ENCODE results near the gene TMEM178B. TPM values are rescaled to one million over a fixed set of nuclear protein-coding genes. Genes with fewer than 3 reads are reported as not detected.
"Not testable (repeated sequence)": the region's sequence is repeated elsewhere in the genome, so short reads cannot be mapped to it uniquely, and the experiment has no call there.

TMEM178B gene
- total and polyA plus RNA-seq, 2 of the 13 experiments (the other 11 are each of a cell fraction or from before 2014, with no cell fraction given): 0.01 to 0.02 TPM

DNA sequence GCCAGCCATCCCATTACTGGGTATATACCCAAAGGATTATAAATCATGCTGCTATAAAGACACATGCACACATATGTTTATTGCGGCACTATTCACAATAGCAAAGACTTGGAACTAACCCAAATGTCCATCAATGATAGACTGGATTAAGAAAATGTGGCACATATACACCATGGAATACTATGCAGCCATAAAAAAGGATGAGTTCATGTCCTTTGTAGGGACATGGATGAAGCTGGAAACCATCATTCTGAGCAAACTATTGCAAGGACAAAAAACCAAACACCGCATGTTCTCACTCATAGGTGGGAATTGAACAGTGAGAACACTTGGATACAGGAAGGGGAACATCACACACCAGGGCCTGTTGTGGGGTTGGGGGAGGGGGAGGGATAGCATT is 15.6 kb downstream of the TMEM178B start:
- H4K20me1 ChIP-seq (ENCODE audit: insufficient read depth, low read length); CTCF ChIA-PET (ENCODE audit: low intra/inter-chr PET ratio, low total read pairs); H3K27ac ChIP-seq (ENCODE audit: extremely low read length, insufficient read depth, low read length); H3K9me3 ChIP-seq (ENCODE audit: low read length); POLR2A ChIA-PET; BruUV-seq (replicated peaks); FAIRE-seq; H2AFZ ChIP-seq (ENCODE audit: low read length); H3K36me3 ChIP-seq (replicated peaks in 1 of 2; ENCODE audit: control insufficient read depth in 1 of 2, insufficient read depth in 2 of 2, low read length in 2 of 2); in situ Hi-C loops (cut with HindIII; ENCODE audit: extremely low pct_ligation_motif_present, low pct_unique_long_range_greater_than_20kb); H3K4me2 ChIP-seq (ENCODE audit: low read depth, low read length); H3K79me2 ChIP-seq (ENCODE audit: insufficient read depth, low read length); H3K4me3 ChIP-seq (replicated peaks in 1 of 3; ENCODE audit: insufficient read depth in 1 of 3, low read depth in 2 of 3, low read length in 3 of 3); DNase-seq (ENCODE audit: low spot score); H3K4me1 ChIP-seq (ENCODE audit: insufficient read depth, low read length); intact Hi-C loops (cut with micrococcal nuclease; ENCODE audit: unreplicated experiment); H3K9ac ChIP-seq (ENCODE audit: insufficient read depth, low read depth, low read length); H3K27me3 ChIP-seq (ENCODE audit: control insufficient read depth in 1 of 2, insufficient read depth in 2 of 2, low read length in 2 of 2); ATAC-seq: not testable (repeated sequence)
- WGBS (ENCODE audit: low lambda C conversion rate): 80% methylated on average over 1 of the region's 2 CpGs

DNA sequence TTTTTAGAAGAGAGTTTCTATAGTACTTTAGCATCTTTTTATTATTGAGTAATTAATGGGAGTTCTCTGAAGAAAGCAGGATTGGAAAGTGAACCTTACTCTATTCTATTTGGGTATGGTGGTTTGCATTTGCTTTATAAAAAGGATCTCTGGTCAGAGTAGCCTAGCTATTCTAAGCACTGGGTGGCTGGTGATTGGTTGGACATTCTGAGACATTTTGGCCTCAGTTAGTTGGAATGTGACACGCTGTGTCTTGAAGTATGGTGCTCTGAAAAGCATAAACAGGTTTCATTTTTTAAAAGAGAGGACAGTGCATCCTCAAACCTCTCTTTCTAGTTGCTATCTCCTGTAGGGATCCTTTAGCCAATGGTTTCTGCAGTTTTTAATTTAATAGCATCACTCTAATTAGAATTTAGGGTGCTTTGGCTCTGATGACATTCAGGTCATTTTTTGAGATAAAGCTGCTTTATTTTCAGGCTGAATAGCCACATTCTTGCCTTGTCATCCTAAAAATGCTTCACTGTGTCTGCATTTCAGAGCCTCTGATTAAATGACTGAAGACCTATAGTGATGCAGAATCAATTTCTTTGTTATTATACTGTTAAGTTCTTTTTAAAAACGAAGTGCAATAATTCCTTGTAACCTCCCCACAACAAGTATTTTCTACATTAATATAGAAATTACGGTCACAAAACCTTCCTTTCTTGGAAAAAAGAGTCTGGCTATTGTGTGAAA is 20.6 kb downstream of the TMEM178B start:
- FAIRE-seq (no peak), DNase-seq (ENCODE audit: low spot score) (no peak), ATAC-seq (no peak)
- intact Hi-C loops (cut with micrococcal nuclease; ENCODE audit: unreplicated experiment): no loop called here
- no TSS peak for BruUV-seq (replicated peaks)
- no peaks in the 10 kb centered on the region; the same call in 1 of the 2 replicates for H4K20me1 ChIP-seq (ENCODE audit: insufficient read depth, low read length)
- H3K9me3 ChIP-seq (ENCODE audit: low read length): no peaks in the 10 kb centered on the region
- WGBS (ENCODE audit: low lambda C conversion rate): 4% methylated on average over 3 of the region's 3 CpGs
- H3K9ac ChIP-seq (ENCODE audit: insufficient read depth, low read depth, low read length): no peak overlapping the region
- no peaks in the 10 kb centered on the region for H3K36me3 ChIP-seq (replicated peaks in 1 of 2; ENCODE audit: control insufficient read depth in 1 of 2, insufficient read depth in 2 of 2, low read length in 2 of 2)
- in situ Hi-C loops (cut with HindIII; ENCODE audit: extremely low pct_ligation_motif_present, low pct_unique_long_range_greater_than_20kb): no loop called here
- H3K27me3 ChIP-seq (ENCODE audit: control insufficient read depth in 1 of 2, insufficient read depth in 2 of 2, low read length in 2 of 2): no peaks in the 10 kb centered on the region
- H2AFZ ChIP-seq (ENCODE audit: low read length): no peak overlapping the region
- no peaks in the 10 kb centered on the region for H3K4me1 ChIP-seq (ENCODE audit: insufficient read depth, low read length)
- ChIA-PET POLR2A (no interaction called here), CTCF (ENCODE audit: low intra/inter-chr PET ratio, low total read pairs) (no interaction called here)
- H3K79me2 ChIP-seq (ENCODE audit: insufficient read depth, low read length): no peaks in the 10 kb centered on the region
- H3K4me3 ChIP-seq (replicated peaks in 1 of 3; ENCODE audit: insufficient read depth in 1 of 3, low read depth in 2 of 3, low read length in 3 of 3): no peak overlapping the region
- H3K4me2 ChIP-seq (ENCODE audit: low read depth, low read length): no peak overlapping the region
- no peak overlapping the region for H3K27ac ChIP-seq (ENCODE audit: extremely low read length, insufficient read depth, low read length)
- no peak for TF ChIP-seq NCOR1 (IDR thresholded peaks at IDR 0.05; ENCODE audit: borderline replicate concordance, low read length)
- no peak for TF ChIP-seq ZNF761 (CRISPR knock-in tag; conservative IDR thresholded peaks at IDR 0.05)
- no peak for TF ChIP-seq SNAI1 (CRISPR knock-in tag; IDR thresholded peaks at IDR 0.05; ENCODE audit: borderline replicate concordance)
- TF ChIP-seq, protein P1, sequence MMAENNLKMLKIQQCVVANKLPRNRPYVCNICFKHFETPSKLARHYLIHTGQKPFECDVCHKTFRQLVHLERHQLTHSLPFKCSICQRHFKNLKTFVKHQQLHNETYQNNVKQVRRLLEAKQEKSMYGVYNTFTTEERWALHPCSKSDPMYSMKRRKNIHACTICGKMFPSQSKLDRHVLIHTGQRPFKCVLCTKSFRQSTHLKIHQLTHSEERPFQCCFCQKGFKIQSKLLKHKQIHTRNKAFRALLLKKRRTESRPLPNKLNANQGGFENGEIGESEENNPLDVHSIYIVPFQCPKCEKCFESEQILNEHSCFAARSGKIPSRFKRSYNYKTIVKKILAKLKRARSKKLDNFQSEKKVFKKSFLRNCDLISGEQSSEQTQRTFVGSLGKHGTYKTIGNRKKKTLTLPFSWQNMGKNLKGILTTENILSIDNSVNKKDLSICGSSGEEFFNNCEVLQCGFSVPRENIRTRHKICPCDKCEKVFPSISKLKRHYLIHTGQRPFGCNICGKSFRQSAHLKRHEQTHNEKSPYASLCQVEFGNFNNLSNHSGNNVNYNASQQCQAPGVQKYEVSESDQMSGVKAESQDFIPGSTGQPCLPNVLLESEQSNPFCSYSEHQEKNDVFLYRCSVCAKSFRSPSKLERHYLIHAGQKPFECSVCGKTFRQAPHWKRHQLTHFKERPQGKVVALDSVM (CRISPR knock-in tag; IDR thresholded peaks at IDR 0.05): no peak
- TF ChIP-seq, protein P2, sequence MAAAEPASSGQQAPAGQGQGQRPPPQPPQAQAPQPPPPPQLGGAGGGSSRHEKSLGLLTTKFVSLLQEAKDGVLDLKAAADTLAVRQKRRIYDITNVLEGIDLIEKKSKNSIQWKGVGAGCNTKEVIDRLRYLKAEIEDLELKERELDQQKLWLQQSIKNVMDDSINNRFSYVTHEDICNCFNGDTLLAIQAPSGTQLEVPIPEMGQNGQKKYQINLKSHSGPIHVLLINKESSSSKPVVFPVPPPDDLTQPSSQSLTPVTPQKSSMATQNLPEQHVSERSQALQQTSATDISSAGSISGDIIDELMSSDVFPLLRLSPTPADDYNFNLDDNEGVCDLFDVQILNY (CRISPR knock-in tag; conservative IDR thresholded peaks at IDR 0.05): no peak
- TF ChIP-seq FOXO1 (CRISPR knock-in tag; IDR thresholded peaks at IDR 0.05): no peak
- TF ChIP-seq ZNF160 (CRISPR knock-in tag; IDR thresholded peaks at IDR 0.05): no peak
- no peak for TF ChIP-seq TRAFD1 (CRISPR knock-in tag; IDR thresholded peaks at IDR 0.05; ENCODE audit: borderline replicate concordance)
- TF ChIP-seq ZNF768 (CRISPR knock-in tag; IDR thresholded peaks at IDR 0.05): no peak
- no peak for TF ChIP-seq SETDB1 (CRISPR knock-in tag; IDR thresholded peaks at IDR 0.05; ENCODE audit: borderline replicate concordance)
- TF ChIP-seq HDAC2 (CRISPR knock-in tag; IDR thresholded peaks at IDR 0.05): no peak
- no peak for TF ChIP-seq ZBTB7A (CRISPR knock-in tag; IDR thresholded peaks at IDR 0.05)
- TF ChIP-seq HNRNPUL1 (IDR thresholded peaks at IDR 0.05; ENCODE audit: low read depth, low read length): no peak

Measured in HepG2 (cell line).